Measurements from ENCODE around the gene PRAC1. TPM values are rescaled to one million over a fixed set of nuclear protein-coding genes. Genes with fewer than 3 reads are reported as not detected.
A peak's percentile ranks its signal among the peaks of the same experiment; 100 is the strongest.

The PRAC1 gene
- total RNA-seq, 1 donor from 2014 or later, result not detected

DNA sequence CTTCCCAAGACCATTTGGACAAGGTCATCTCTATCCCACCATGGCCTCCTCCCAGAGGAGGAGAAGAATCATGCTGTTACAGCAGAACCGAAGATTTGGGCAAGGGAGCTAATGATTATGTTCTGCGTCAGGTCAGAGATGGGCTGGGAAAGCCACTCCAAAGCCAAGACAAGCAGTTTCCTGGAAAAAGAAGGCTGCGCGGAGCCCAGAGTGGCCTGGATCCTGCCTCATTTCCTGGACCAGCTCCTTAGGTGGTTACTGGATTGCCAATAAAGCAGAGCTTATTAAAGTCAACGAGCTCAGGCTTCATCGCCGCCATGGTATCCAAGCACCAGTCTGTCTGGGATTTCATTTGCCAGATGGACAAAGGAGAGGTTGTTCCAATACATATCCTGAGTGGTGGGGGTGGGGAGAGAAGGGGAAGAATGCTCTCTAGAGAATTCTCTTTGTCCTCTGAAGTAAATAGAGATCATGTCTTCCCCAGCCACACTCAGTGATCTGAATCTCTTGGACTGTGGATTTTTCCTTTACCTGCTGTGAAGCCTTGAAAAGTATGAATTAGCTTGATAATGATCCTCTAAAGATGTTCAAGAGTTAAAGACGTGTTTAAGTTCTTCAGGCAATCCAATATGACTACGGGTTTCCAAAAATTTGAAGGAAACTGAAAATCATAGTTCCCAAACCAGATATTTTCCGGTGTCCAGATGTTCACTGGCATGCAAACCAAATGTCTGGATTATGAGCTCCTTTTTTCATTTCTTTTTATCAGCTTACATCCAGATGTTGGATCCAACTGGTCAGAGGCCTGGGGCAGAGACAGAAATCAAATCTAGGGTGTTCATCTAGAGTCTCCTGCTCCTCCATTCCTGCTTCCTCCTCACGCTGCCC is 17.7 kb downstream of the PRAC1 start:
- DNase-seq, result no peak

DNA sequence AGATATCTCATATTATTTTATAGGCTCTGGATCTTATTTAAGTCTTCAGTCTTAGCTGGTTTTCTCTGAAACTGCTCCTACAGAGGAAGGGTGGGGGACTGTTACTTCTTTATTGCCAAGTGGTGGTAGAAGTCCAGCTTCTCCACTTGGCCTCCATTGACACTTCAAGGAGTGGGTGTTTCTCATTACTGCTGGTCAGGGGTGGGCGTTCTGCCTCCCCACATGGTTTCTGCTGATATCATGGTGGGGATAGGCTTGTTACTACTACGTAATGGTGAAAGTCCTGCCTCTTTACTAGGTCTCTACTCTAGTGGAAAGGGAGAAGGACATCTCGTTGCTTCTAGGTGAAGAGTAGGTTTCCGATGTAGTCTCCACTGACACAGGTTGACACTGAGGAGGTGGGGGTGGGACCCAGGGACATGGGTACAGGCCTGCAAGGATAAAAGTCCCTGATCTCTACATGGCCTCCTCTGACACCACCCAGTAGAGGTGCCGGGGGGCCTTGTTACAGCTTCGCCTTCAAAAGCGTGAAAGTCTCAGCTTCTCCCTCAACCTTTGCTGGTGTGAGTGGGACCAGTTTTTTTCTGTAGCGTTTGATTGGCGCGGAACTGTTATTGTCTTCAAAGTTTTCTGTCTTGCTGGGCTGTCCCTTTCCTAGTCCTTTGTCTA is 20.3 kb downstream of the PRAC1 start:
- DNase-seq, result no peak

DNA sequence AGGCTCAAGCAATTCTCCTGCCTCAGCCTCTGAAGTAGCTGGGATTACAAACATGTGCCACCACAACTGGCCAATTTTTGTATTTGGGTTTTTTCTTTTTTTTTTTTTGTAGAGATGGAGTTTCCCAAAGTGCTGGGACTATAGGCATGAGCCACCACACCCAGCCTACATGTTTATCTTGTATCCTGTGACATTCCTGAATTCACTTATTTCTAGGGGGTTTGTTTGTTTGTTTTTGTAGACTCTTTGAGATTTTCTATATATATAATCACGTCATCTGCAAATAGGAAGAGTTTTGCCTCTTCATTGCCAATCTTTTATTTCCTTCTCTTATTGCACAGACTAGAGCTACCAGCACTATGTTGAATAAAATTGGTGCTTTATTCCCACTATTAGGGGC is 29.1 kb downstream of the PRAC1 start:
- DNase-seq, result no peak

DNA sequence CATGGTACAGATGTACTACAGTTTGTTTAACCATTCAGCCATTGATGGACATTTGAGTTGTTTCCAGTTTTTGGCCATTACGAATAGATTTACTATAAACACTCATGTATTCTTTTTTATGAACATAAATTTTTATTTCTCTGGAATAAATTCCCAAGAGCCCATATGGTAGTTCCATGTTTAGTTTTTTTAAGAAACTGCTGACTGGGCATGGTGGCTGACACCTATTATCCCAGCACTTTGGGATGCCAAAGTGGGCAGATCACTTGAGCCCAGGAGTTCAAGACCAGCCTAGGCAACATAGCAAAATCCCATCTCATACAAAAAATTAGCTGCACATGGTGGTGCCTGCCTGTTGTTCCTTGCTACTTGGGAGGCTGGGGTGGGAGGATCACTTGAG is 30.3 kb downstream of the PRAC1 start:
- DNase-seq, result no peak

DNA sequence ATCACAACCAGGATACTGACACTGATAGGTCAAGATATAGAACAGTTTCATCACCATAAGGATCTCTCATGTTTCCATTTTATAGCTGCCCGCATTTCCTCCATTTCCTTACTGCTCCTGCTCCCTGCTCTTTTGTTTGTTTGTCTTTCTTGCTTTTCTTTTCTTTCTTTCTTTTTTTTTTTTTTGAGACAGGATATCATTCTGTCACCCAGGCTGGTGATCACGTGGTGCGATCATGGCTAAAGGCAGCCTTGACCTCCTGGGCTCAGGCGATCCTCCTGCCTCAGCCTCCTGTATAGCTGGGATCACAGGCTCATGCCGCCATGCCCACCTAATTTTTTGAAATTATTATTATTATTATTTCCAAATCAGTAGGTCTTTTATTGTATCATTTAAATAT is 31.7 kb downstream of the PRAC1 start:
- DNase-seq, result no peak

DNA sequence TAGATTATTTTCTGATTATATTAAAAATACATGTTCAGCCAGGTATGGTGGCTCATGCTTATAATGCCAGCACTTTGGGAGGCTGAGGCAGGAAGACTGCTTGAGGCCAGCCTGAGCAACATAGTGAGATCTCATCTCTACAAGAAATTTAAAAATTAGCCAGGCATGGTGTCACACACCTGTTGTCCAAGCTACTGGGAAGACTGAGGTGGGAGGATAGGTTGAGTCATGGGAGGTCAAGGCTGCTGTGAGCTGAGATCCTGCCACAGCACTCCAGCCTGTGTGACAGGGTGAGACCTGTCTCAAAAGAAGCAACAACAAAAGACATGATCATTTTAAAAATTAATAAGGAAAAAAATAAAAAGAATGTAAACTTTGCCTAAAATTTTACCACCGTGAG is 40.7 kb downstream of the PRAC1 start:
- DNase-seq, result no peak

DNA sequence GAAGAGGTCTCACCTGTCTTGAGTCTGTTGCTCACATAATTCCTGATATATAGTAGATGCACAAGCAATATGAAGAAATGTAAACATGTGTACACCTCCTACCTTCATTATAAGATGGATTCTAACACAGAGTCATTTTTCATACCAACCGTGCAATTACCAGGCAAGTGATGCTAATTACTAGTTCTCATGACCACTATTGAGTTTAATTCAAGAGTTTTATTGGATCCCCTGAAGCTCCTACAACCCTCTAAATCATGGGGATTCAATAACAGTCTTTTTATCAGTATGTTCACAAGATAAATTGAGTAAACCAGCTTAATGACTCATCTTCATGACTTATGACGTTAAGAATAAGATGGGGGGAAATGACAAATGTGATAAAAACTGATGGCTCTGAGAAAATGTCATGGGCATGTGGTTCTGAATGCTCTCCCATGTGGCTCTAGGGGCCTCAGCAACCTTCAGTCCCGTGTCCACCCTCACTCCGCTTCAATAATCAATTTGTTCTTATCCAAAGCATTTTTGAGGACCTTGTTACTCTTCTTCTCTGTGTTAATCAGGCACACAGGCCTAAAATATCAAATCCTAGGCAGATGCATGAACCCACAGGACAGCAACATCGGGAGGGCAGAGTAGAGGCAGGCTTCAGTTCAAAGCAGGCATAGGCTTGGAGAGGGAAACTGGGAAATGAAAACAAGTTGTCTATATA is 42.8 kb downstream of the PRAC1 start:
- DNase-seq, result no peak

DNA sequence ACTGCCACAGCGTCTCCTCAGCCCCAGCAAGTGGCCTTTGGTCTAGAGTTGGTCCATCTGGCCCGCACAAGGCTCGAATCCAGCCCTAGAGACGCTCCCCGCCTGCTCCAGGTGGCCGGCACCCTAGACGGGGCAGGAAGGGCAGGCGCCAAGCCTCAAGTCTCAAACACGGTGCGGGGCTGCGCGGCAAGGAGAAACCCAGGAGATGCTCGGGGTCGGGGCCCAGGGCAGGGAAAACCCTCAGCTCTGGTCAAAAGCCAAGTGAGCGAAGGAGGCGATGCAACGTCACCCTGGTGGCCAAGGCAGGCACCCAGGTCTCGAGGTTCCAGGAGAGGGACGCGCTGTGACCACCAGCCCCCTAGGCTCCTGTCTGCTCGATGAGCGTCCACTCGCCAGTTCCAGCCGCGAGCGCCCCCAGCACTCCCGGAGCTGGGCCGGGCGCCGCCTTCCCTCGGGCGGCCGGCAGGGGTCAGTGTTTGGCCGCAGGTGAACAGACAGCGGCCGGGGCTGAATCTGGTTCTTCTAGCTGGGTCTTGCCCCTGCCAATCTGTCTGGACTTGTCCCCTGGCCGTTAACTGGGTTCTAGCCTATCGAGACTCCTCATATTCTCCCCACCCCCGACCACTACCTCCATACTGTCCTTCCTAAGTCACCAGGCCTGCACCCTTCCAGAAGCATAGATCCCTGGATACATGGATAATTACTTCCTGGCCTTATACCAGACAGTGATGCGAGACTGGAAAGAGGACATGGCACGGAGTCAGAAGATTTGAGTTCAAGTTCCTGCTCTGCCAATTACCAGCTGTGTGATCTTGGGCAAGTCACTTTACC is 44.0 kb downstream of the PRAC1 start:
- peak; percentile 23 for DNase-seq

DNA sequence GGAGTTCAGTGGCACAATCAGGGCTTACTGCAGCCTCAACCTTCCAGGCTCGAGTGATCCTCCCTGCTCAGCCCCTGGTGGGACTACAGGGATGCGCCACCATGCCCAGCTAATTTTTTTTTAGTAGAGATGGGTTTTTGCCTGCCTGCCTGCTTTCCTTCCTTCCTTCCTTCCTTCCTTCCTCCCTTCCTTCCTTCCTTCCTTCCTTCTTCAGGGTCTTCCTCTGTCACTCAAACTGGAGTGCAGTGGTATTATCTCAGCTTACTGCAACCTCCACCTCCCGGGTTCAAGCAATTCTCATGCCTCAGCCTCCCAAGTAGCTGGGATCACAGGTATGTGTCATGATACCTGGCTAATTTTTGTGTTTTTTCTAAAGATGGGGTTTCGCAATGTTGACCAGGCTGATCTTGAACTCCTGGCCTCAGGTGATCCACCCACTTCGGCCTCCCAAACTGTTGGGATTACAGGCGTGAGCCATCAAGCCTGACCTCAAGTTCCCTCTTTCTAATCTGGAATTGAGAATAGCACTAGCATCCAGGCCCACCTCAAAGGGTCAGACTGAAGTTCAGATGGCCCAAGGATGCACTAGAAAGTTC is 45.3 kb downstream of the PRAC1 start:
- DNase-seq, result no peak

DNA sequence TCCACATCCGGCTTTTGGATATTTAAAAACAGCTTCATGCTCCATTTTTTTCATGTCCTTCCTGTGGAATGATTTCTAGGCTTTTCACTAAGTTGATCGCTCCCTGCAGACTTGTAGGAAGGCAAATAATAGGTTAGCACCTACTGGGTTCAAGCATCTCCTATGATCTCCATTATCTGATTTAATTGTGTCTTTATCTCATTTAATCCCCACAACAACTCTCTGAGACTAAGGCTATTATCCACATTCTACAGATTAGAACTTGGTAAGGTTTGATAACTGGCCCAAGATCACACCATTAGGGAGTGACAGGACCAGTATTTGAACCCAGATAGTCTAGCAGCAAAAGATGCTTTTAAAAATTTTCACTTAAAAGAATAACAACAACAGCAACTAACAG is 50.0 kb downstream of the PRAC1 start:
- DNase-seq, result no peak

Small RNA genes within 50 kb of the gene (small RNA-seq; reads per million reads assigned to genes)
- gene AC091179.2, result not detected
- not detected for gene COX6B1P2
- gene MIR3185, result not detected
- gene RF02132, result not detected
- not detected for gene RF02133
- gene RN7SL125P, result not detected

Other genes with a start within 250 kb of the PRAC1 start
- gene HOXB1, start 191.5 kb downstream of the PRAC1 start, total RNA-seq, result not detected
- gene HOXB2, start 177.4 kb downstream of the PRAC1 start, total RNA-seq, result 0.16 TPM
- gene HOXB4, start 144.2 kb downstream of the PRAC1 start, total RNA-seq, result not detected
- gene HOXB3, start 132.3 kb downstream of the PRAC1 start, total RNA-seq, result not detected
- gene HOXB5, start 128.7 kb downstream of the PRAC1 start, total RNA-seq, result not detected
- gene HOXB6, start 117.5 kb downstream of the PRAC1 start, total RNA-seq, result not detected
- gene HOXB7, start 111.5 kb downstream of the PRAC1 start, total RNA-seq, result not detected
- not detected for gene HOXB8, start 107.2 kb downstream of the PRAC1 start, total RNA-seq
- not detected for gene HOXB9, start 96.2 kb downstream of the PRAC1 start, total RNA-seq
- gene PRAC2, start 667 bp upstream of the PRAC1 start, total RNA-seq, result not detected
- gene HOXB13, start 6.2 kb upstream of the PRAC1 start, total RNA-seq, result 0.16 TPM
- gene TTLL6, start 94.7 kb upstream of the PRAC1 start, total RNA-seq, result 0.16 TPM
- gene CALCOCO2, start 108.5 kb upstream of the PRAC1 start, total RNA-seq, result 17.9 TPM
- gene ATP5MC1, start 170.3 kb upstream of the PRAC1 start, total RNA-seq, result 19.0 TPM
- gene UBE2Z, start 185.9 kb upstream of the PRAC1 start, total RNA-seq, result 60.0 TPM
- 38.4 TPM for gene SNF8, start 222.3 kb upstream of the PRAC1 start, total RNA-seq
- gene GIP, start 246.1 kb upstream of the PRAC1 start, total RNA-seq, result not detected